Natural killer cell (primary cell): Measurements from ENCODE around the gene SLC2A5. TPM values are rescaled to one million over a fixed set of nuclear protein-coding genes. Genes with fewer than 3 reads are reported as not detected.

Experiments used
- ATAC-seq, 3 donors: fragments of 150-1000 bp in 2 of 3; fragments of 200-7000 bp in 1 of 3; cut with Tn5 transposase; 1 replicate in 1 of 3; 2 replicates in 2 of 3; pipeline ENCODE4 v1.10.0; 2021; ENCODE audit warnings: mild to moderate bottlenecking in 2 of 3, moderate library complexity in 2 of 3
- DNase-seq, 2 donors: peaks; one replicate each; pipeline versions ENCODE4 v3.0.0 to v3.0.0-alpha.2; 2013 to 2021; ENCODE audit warnings: mixed read lengths in 1 of 2
- H3K27ac ChIP-seq: one replicate; pipeline ENCODE4 v1.5.1; 2013; ENCODE audit warnings: mild to moderate bottlenecking, low read length
- H3K27me3 ChIP-seq: one replicate; pipeline ENCODE4 v1.6.1; 2013; ENCODE audit warnings: low read length; ENCODE audit not compliant: control insufficient read depth, insufficient read depth
- H3K36me3 ChIP-seq: one replicate; pipeline ENCODE4 v1.6.1; 2013; ENCODE audit warnings: low read length; ENCODE audit not compliant: control insufficient read depth, insufficient read depth
- H3K4me1 ChIP-seq: one replicate; pipeline ENCODE4 v1.6.1; 2013; ENCODE audit warnings: low read length; ENCODE audit not compliant: control insufficient read depth, insufficient read depth
- H3K4me3 ChIP-seq: one replicate; pipeline ENCODE4 v1.5.1; 2013; ENCODE audit warnings: low read length
- H3K9me3 ChIP-seq: one replicate; pipeline ENCODE4 v1.6.1; 2013; ENCODE audit warnings: low read length; ENCODE audit not compliant: control insufficient read depth, insufficient read depth
- H3K27ac Mint-ChIP-seq, 2 donors: one replicate each; pipeline ENCODE4 v1.8.0; 2022; ENCODE audit warnings: mild to moderate bottlenecking in 2 of 2, mixed read lengths in 2 of 2, moderate library complexity in 1 of 2
- H3K27me3 Mint-ChIP-seq, 2 donors: one replicate each; pipeline ENCODE4 v1.8.0; 2022; ENCODE audit warnings: low read depth in 2 of 2, mixed read lengths in 2 of 2
- H3K36me3 Mint-ChIP-seq: one replicate; pipeline ENCODE4 v1.8.0; 2022; ENCODE audit warnings: mixed read lengths
- H3K4me1 Mint-ChIP-seq, 2 donors: one replicate each; pipeline ENCODE4 v1.8.0; 2022; ENCODE audit warnings: mixed read lengths in 2 of 2
- H3K4me3 Mint-ChIP-seq: one replicate; pipeline ENCODE4 v1.8.0; 2022; ENCODE audit warnings: mild to moderate bottlenecking, moderate library complexity, mixed read lengths
- H3K9me3 Mint-ChIP-seq, 2 donors: one replicate each; pipeline ENCODE4 v1.8.0; 2022; ENCODE audit warnings: mixed read lengths in 2 of 2
- CTCF ChIP-seq: fragments of 200-600 bp; IDR thresholded peaks from one replicate; pipeline ENCODE4 v1.8.0; 2022; ENCODE audit warnings: antibody characterized with exemption
- WGBS: methylation state at CpG from one replicate; pipeline ENCODE4 v1.1.7; 2013; ENCODE audit warnings: missing lambda C conversion rate; ENCODE audit not compliant: insufficient coverage; 5-methylcytosine and 5-hydroxymethylcytosine counted together
- intact Hi-C: fragments of 100-400 bp; cut with micrococcal nuclease; formaldehyde crosslinking; loops from one replicate; pipeline ENCODE4 v1.14.2; 2022
- total RNA-seq, 4 donors: library from RNA; stranded (reverse); fragments of 120-200 nt in 1 of 4; gene quantifications; one replicate each; pipeline versions ENCODE4 v1.2.3 to v1.2.4, GENCODE V29; 2013 to 2022

SLC2A5 gene
- not detected for total RNA-seq
- total RNA-seq (2013) = 3.0 TPM

- no peak for DNase-seq
- 29% methylated on average over 8 of the region's 8 CpGs for WGBS
- H3K4me1 ChIP-seq = peaks cover 6% of the 10 kb centered on the region
Observed at GRCh38 chr1:9069326-9070100, at the start of gene SLC2A5. Gene SLC2A5 (minus strand): TSS chr1:9069635. CDS start chr1:9069536, 99 bp downstream.

GRCh38 chr1:9118186-9118585 lies 48.8 kb upstream of the SLC2A5 start:
- H3K9me3 ChIP-seq = no peaks in the 10 kb centered on the region
- H3K4me1 Mint-ChIP-seq = peaks cover 0 to 5% of the 10 kb centered on the region in 2 donors
- H3K27ac Mint-ChIP-seq = no peak overlapping the region
- 88% methylated on average over 7 of the region's 7 CpGs for WGBS
- DNase-seq (no peak), ATAC-seq (no peak)
- no peaks in the 10 kb centered on the region for H3K27me3 ChIP-seq
- H3K4me1 ChIP-seq = peaks cover 13% of the 10 kb centered on the region
- intact Hi-C loops = no loop called here
- no peak overlapping the region for H3K4me3 ChIP-seq
- no peaks in the 10 kb centered on the region for H3K9me3 Mint-ChIP-seq
- H3K27ac ChIP-seq = no peak overlapping the region
- peaks cover 0 to 10% of the 10 kb centered on the region in 2 donors for H3K27me3 Mint-ChIP-seq
- H3K36me3 Mint-ChIP-seq = no peaks in the 10 kb centered on the region
- H3K36me3 ChIP-seq = no peaks in the 10 kb centered on the region
- TF ChIP-seq CTCF = no peak
- no peak overlapping the region for H3K4me3 Mint-ChIP-seq

More at GRCh38 chr1:9069326-9070100, at the start of gene SLC2A5:
- no peak within 1 kb of the TSS for H3K27ac ChIP-seq
- peaks cover 7 to 10% of the 10 kb centered on the region in 2 donors for H3K27me3 Mint-ChIP-seq
- peaks cover 7 to 9% of the 10 kb centered on the region in 2 donors for H3K4me1 Mint-ChIP-seq
- no peak within 1 kb of the TSS for H3K4me3 Mint-ChIP-seq
- intact Hi-C loops = no loop called here
- no peak within 1 kb of the TSS for H3K27ac Mint-ChIP-seq
- TF ChIP-seq CTCF = no peak
- no peaks in the 10 kb centered on the region for H3K36me3 Mint-ChIP-seq
- no peaks in the 10 kb centered on the region for H3K27me3 ChIP-seq
- no peaks in the 10 kb centered on the region for H3K9me3 ChIP-seq
- no peaks in the 10 kb centered on the region for H3K36me3 ChIP-seq
- H3K4me3 ChIP-seq = peak within 1 kb of the TSS; percentile 2
- no peaks in the 10 kb centered on the region for H3K9me3 Mint-ChIP-seq
- peak in 1 of 3 donors; percentile 41 for ATAC-seq

GRCh38 chr1:9115351-9116205 lies 46.1 kb upstream of the SLC2A5 start:
- Mint-ChIP-seq H3K9me3 (no peaks in the 10 kb centered on the region), H3K4me3 (no peak overlapping the region)

More at GRCh38 chr1:9115351-9116205, 46.1 kb upstream of the SLC2A5 start:
- ATAC-seq = no peak
- no peak for TF ChIP-seq CTCF
- no peaks in the 10 kb centered on the region for H3K9me3 ChIP-seq
- H3K4me1 ChIP-seq = peaks cover 4% of the 10 kb centered on the region
- 82% methylated on average over 5 of the region's 5 CpGs for WGBS
- intact Hi-C loops = no loop called here
- no peaks in the 10 kb centered on the region for H3K36me3 ChIP-seq
- no peak overlapping the region for H3K4me3 ChIP-seq
- Mint-ChIP-seq H3K27me3 (peaks cover 0 to 3% of the 10 kb centered on the region in 2 donors), H3K4me1 (no peaks in the 10 kb centered on the region), H3K27ac (no peak overlapping the region), H3K36me3 (no peaks in the 10 kb centered on the region)
- no peak overlapping the region for H3K27ac ChIP-seq
- DNase-seq = no peak
- no peaks in the 10 kb centered on the region for H3K27me3 ChIP-seq
